ENCODE data around the gene DNAH5.
"Not testable (repeated sequence)": the region's sequence is repeated elsewhere in the genome, so short reads cannot be mapped to it uniquely, and the experiment has no call there.

Gene DNAH5

DNA sequence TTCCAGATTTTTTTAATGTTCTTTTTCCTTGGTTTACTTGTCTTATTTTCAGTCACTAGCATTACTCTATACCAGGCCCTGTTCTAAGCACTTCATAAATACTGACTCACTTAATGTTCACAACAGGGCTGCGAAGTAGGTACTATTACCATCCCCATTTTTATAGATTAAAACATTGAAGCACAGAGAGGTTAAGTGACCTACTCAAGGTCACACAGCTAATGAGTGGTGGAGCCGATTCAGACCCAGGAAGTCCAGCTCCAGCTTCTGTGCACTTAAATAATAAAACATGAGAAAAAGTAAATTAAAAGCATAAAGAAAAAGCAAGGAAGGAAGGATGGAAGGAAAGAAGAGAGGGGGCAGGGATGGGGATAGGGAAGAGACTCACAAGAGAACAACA lies 45.3 kb upstream of the DNAH5 start:
- H3K27ac ChIP-seq: no peak overlapping the region
- H3K4me1 ChIP-seq: no peaks in the 10 kb centered on the region
- no peak overlapping the region for H3K4me3 ChIP-seq (ENCODE audit: low read depth, low read length)
- TF ChIP-seq, protein P1, sequence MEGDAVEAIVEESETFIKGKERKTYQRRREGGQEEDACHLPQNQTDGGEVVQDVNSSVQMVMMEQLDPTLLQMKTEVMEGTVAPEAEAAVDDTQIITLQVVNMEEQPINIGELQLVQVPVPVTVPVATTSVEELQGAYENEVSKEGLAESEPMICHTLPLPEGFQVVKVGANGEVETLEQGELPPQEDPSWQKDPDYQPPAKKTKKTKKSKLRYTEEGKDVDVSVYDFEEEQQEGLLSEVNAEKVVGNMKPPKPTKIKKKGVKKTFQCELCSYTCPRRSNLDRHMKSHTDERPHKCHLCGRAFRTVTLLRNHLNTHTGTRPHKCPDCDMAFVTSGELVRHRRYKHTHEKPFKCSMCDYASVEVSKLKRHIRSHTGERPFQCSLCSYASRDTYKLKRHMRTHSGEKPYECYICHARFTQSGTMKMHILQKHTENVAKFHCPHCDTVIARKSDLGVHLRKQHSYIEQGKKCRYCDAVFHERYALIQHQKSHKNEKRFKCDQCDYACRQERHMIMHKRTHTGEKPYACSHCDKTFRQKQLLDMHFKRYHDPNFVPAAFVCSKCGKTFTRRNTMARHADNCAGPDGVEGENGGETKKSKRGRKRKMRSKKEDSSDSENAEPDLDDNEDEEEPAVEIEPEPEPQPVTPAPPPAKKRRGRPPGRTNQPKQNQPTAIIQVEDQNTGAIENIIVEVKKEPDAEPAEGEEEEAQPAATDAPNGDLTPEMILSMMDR (IDR thresholded peaks at IDR 0.05): no peak
- H3K9me3 ChIP-seq (ENCODE audit: control insufficient read depth, low read length): no peaks in the 10 kb centered on the region
- no peaks in the 10 kb centered on the region for H3K79me2 ChIP-seq
- no peaks in the 10 kb centered on the region for H3K36me3 ChIP-seq (ENCODE audit: control insufficient read depth, insufficient read depth, low read length)
- no peak overlapping the region for H3K9ac ChIP-seq
- H3K27me3 ChIP-seq (ENCODE audit: control insufficient read depth, insufficient read depth, low read length): no peaks in the 10 kb centered on the region
- H2AFZ ChIP-seq: no peak overlapping the region
- H3K4me2 ChIP-seq (ENCODE audit: low read length): no peak overlapping the region

DNA sequence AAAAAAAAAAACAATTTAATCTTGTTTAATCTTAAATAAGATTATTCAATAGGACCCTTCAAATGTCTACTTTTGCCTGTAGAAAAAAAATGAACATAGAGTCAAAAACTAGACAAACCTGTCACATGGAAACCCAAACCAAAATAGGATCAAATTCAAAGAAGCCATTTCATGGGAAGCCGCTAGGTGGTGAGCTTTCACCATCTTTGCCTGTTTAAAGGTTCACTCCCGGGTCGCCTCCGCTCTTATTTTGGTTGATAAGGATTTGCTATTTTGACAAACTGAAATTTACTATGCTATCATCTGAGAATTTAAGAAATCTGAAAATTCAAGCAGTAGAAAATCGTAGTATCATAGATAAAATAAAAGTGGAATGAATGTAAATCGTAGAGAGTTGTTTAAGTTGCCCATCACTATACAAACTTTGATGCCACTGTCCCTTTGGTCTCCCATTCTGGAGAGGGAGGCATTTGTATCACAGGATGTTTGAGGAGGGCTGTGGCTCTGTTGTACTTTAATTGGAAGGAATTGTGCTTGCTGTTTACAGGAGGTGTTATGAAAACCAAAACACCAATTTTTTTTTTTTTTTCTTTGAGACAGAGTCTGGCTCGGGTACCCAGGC lies 43.5 kb upstream of the DNAH5 start:
- Histone ChIP-seq H3K36me3 (ENCODE audit: control insufficient read depth, insufficient read depth, low read length) (no peaks in the 10 kb centered on the region), H3K9me3 (ENCODE audit: control insufficient read depth, low read length) (no peaks in the 10 kb centered on the region), H3K4me2 (ENCODE audit: low read length) (no peak overlapping the region), H3K27ac (no peak overlapping the region), H3K27me3 (ENCODE audit: control insufficient read depth, insufficient read depth, low read length) (no peaks in the 10 kb centered on the region), H3K4me3 (ENCODE audit: low read depth, low read length) (no peak overlapping the region), H2AFZ (no peak overlapping the region), H3K79me2 (no peaks in the 10 kb centered on the region), H3K9ac (no peak overlapping the region), H3K4me1 (no peaks in the 10 kb centered on the region)
- TF ChIP-seq, protein P1 (IDR thresholded peaks at IDR 0.05): peak; percentile 90

DNA sequence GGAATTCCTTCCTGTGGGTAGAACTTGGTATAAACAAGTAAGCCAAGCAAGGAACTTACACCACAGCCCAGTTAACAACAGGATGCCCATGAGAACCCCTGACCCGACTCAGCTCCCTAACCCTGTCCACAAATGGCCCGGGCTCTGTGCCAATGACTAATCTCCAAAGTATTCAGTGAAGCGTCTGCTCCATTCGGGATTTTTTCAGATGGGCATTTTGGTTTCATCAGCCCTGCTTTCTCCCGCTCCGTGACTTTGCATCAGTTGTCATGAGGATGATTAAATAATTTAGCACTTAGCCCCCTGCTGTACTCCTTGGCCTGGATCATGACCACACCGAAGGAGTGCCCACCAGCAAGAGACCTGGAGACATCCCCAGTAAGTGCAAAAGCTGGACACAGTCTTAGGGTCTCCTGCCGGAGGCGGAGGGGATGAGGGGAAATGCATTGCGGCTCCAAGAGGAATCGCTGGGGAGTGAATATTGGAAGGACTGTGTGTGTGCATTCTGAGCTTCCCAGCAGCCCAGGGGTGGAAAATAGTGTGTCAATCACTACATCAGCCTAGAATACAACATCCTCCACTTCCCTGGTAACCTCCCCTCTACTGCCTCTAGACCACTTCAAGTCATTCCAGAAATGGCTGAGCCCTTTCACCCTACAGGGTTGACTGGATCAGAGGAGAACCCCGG lies 41.4 kb upstream of the DNAH5 start:
- Histone ChIP-seq H3K4me3 (ENCODE audit: low read depth, low read length) (no peak overlapping the region), H3K79me2 (no peaks in the 10 kb centered on the region), H3K27ac (no peak overlapping the region), H3K4me2 (ENCODE audit: low read length) (no peak overlapping the region), H3K9ac (no peak overlapping the region), H3K36me3 (ENCODE audit: control insufficient read depth, insufficient read depth, low read length) (no peaks in the 10 kb centered on the region), H3K27me3 (ENCODE audit: control insufficient read depth, insufficient read depth, low read length) (no peaks in the 10 kb centered on the region), H2AFZ (no peak overlapping the region), H3K9me3 (ENCODE audit: control insufficient read depth, low read length) (no peaks in the 10 kb centered on the region), H3K4me1 (no peaks in the 10 kb centered on the region)
- TF ChIP-seq, protein P1 (IDR thresholded peaks at IDR 0.05): no peak

DNA sequence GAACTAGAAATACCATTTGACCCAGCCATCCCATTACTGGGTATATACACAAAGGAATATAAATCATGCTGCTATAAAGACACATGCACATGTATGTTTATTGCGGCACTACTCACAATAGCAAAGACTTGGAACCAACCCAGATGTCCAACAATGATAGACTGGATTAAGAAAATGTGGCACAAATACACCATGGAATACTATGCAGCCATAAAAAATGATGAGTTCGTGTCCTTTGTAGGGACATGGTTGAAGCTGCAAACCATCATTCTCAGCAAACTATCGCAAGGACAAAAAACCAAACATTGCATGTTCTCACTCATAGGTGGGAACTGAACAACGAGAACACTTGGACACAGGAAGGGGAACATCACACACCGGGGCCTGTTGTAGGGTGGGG lies 40.4 kb upstream of the DNAH5 start:
- not testable (repeated sequence) for H3K4me2 ChIP-seq (ENCODE audit: low read length); H3K4me1 ChIP-seq; H3K27me3 ChIP-seq (ENCODE audit: control insufficient read depth, insufficient read depth, low read length); H3K4me3 ChIP-seq (ENCODE audit: low read depth, low read length); H2AFZ ChIP-seq; H3K9me3 ChIP-seq (ENCODE audit: control insufficient read depth, low read length); H3K79me2 ChIP-seq; H3K27ac ChIP-seq; H3K9ac ChIP-seq; H3K36me3 ChIP-seq (ENCODE audit: control insufficient read depth, insufficient read depth, low read length)

DNA sequence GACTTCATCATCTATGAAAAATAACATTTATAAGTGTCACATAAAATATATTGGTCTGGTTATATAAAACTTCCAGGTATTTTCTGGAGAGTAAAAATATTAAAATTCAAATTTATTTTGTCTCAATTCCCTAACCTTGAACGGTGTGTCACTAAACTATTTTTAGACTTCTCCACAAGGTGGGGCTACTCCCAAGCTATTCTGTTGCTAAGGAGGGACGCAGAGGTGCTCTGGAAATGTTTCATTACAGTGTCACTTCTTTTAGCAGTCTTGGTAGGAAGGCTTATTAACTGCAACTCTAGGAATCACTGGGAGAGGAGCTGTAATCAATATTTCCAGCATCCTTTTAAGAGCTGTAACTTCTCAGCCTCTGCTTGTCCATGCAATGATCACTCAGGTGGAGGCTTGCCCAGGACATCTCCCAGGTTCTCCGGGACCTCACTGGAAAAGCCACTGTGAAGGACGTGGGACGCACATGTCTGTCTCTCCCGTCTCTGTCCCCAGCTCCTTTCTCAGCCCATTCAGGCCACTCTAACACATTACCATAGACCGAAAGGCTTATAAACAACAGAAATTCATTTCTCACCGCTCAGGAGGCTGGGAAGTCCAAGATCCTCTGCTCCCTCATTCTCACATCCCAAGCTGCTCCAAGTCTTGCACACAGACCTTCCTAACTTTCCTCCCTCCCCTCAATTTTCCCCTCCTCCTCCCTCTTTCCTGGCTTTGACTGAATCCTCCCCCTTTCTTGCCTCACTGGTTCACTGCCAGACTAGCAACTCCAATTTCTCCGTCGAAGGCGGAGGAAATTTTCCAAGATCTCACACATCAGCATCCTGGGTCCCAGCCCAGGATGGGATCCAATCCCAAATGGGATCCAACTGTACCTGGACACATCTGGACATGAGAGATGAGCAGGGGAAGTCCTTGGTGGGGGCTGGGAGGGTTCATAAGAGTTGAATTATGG lies 32.7 kb upstream of the DNAH5 start:
- no peak overlapping the region for H3K27ac ChIP-seq
- no peaks in the 10 kb centered on the region for H3K9me3 ChIP-seq (ENCODE audit: control insufficient read depth, low read length)
- no peak overlapping the region for H3K4me2 ChIP-seq (ENCODE audit: low read length)
- H3K36me3 ChIP-seq (ENCODE audit: control insufficient read depth, insufficient read depth, low read length): no peaks in the 10 kb centered on the region
- H3K27me3 ChIP-seq (ENCODE audit: control insufficient read depth, insufficient read depth, low read length): no peaks in the 10 kb centered on the region
- TF ChIP-seq, protein P1 (IDR thresholded peaks at IDR 0.05): peak; percentile 24
- no peak overlapping the region for H3K4me3 ChIP-seq (ENCODE audit: low read depth, low read length)
- no peaks in the 10 kb centered on the region for H3K4me1 ChIP-seq
- H2AFZ ChIP-seq: no peak overlapping the region
- H3K79me2 ChIP-seq: no peaks in the 10 kb centered on the region
- no peak overlapping the region for H3K9ac ChIP-seq
